ENCODE results near the gene GRPEL1. TPM values are rescaled to one million over a fixed set of nuclear protein-coding genes. Genes with fewer than 3 reads are reported as not detected.

GRPEL1 gene
- total RNA-seq, 2 donors from 2014 or later = 6.6 to 10.6 TPM

DNA sequence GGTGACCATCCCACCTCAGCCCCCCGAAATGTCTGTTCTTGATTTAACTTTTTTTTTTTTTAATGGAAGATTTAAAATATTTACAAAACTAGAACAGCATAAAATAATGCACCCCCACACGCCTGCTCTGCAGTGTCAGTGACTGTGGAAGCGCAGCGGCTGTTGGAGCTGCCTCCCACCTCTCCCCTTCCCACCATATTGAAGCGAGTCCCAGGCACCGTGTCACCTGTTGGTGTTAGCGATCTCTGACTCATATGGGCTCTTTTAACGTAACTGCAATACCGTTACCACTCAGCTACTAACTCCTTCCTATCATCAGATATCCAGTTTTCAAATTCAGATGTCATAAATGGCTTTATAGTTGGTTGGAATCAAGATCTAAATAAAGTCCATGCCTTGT is 41.8 kb downstream of the GRPEL1 start:
- TF ChIP-seq POLR2A (IDR thresholded peaks at IDR 0.05) = no peak
- TF ChIP-seq, protein P1, sequence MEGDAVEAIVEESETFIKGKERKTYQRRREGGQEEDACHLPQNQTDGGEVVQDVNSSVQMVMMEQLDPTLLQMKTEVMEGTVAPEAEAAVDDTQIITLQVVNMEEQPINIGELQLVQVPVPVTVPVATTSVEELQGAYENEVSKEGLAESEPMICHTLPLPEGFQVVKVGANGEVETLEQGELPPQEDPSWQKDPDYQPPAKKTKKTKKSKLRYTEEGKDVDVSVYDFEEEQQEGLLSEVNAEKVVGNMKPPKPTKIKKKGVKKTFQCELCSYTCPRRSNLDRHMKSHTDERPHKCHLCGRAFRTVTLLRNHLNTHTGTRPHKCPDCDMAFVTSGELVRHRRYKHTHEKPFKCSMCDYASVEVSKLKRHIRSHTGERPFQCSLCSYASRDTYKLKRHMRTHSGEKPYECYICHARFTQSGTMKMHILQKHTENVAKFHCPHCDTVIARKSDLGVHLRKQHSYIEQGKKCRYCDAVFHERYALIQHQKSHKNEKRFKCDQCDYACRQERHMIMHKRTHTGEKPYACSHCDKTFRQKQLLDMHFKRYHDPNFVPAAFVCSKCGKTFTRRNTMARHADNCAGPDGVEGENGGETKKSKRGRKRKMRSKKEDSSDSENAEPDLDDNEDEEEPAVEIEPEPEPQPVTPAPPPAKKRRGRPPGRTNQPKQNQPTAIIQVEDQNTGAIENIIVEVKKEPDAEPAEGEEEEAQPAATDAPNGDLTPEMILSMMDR (IDR thresholded peaks at IDR 0.05) = no peak
- intact Hi-C loops (cut with DNase I) = no loop called here
- peaks cover 0 to 16% of the 10 kb centered on the region in 2 donors for H3K36me3 ChIP-seq (replicated peaks in 1 of 2; ENCODE audit: insufficient read depth in 1 of 2, low read depth in 2 of 2)
- H3K4me3 ChIP-seq = no peak overlapping the region
- 94 to 95% methylated on average over 9 of the region's 9 CpGs for WGBS, 2 donors
- ATAC-seq (no peak), DNase-seq (no peak)
- H3K4me1 ChIP-seq = no peaks in the 10 kb centered on the region
- H3K27me3 ChIP-seq = no peaks in the 10 kb centered on the region
- H3K27ac ChIP-seq = no peak overlapping the region
- no peaks in the 10 kb centered on the region for H3K9me3 ChIP-seq

DNA sequence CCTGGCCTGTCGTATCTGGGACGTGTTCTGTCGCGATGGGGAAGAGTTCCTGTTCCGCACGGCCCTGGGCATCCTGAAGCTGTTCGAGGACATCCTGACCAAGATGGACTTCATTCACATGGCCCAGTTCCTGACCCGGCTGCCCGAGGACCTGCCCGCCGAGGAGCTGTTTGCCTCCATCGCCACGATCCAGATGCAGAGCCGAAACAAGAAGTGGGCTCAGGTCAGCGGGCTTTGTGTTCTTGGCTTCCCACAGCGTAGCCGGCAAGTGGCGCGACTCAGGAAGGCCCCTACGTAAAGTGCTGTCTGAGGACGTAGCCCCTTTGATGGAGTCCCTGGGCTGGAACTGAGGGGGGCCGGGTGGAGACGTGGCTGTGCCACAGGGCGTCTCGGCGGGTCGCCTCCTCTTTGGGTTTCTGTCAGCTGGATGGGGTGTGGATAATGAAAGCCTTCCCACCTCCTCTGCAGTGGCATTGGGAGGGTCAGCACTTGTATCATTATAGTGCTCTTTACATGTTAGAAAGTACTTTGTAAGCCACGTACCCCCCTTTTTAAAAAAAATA is 42.7 kb downstream of the GRPEL1 start:
- H3K36me3 ChIP-seq (replicated peaks in 1 of 2; ENCODE audit: insufficient read depth in 1 of 2, low read depth in 2 of 2) = peaks cover 0 to 7% of the 10 kb centered on the region in 2 donors
- no peaks in the 10 kb centered on the region for H3K27me3 ChIP-seq
- ATAC-seq = no peak
- no peaks in the 10 kb centered on the region for H3K4me1 ChIP-seq
- TF ChIP-seq POLR2A (IDR thresholded peaks at IDR 0.05) = no peak
- TF ChIP-seq, protein P1 (IDR thresholded peaks at IDR 0.05) = no peak
- 87 to 88% methylated on average over 19 to 27 of the region's 28 CpGs for WGBS, 2 donors
- H3K9me3 ChIP-seq = no peaks in the 10 kb centered on the region
- intact Hi-C loops (cut with DNase I) = no loop called here
- DNase-seq = no peak
- no peak overlapping the region for H3K4me3 ChIP-seq
- H3K27ac ChIP-seq = no peak overlapping the region

DNA sequence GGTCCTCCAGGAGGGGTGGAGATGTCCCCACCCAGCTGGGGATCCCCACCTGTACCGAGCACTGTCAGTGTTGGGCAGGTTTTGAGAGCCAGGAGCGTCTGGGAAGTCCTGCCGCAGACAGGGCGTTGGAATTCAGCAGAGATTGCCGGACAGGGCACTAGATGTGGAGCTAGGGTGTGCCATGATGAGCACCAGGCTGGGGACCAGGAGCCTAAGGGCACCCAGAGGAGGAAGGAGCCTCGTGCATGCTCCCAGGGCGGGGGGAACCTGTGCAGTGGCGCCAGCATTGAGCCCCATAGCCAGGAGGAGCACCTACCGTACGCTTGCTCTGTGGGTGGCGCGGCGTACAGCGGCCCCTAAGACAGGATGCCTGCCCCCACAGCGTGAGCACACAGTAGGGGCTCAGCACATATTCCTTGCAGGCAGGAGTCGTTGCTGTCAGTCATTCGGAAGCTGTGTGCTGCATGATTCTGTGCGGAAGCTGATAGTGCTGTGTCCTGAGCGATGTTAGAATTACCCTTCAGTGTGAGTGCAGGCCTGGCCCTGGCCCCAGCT is 43.5 kb downstream of the GRPEL1 start:
- no peak for ATAC-seq

DNA sequence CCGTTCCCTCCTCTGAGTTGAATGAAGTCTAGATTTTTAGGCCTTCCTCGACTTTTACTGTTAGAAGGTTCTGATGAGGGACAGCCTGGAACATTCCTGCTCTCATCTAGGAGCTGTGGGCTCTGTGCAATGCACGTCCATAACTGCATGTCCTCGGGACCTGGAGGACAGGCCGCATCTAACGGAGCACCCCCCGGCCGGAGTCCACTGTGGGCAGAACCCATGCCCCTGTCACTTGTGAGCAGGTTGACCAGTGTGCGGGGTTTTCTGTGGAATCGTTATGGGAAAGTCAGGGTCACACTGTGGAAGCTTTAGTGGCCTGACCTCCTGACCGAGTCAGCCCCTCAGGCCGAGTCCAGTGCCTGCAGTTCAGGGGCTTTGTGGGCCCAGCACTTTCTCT is 44.0 kb downstream of the GRPEL1 start:
- Histone ChIP-seq H3K4me3 (no peak overlapping the region), H3K9me3 (no peaks in the 10 kb centered on the region), H3K27ac (no peak overlapping the region), H3K4me1 (no peaks in the 10 kb centered on the region), H3K36me3 (replicated peaks in 1 of 2; ENCODE audit: insufficient read depth in 1 of 2, low read depth in 2 of 2) (peaks cover 0 to 5% of the 10 kb centered on the region in 2 donors), H3K27me3 (no peaks in the 10 kb centered on the region)
- TF ChIP-seq POLR2A (IDR thresholded peaks at IDR 0.05) = no peak
- DNase-seq (no peak), ATAC-seq (no peak)
- 89 to 96% methylated on average over 8 to 12 of the region's 12 CpGs for WGBS, 2 donors
- intact Hi-C loops (cut with DNase I) = no loop called here

More for the DNA sequence above, 43.5 kb downstream of the GRPEL1 start:
- Histone ChIP-seq H3K9me3 (no peaks in the 10 kb centered on the region), H3K4me1 (no peaks in the 10 kb centered on the region), H3K4me3 (no peak overlapping the region), H3K27me3 (no peaks in the 10 kb centered on the region), H3K27ac (no peak overlapping the region), H3K36me3 (replicated peaks in 1 of 2; ENCODE audit: insufficient read depth in 1 of 2, low read depth in 2 of 2) (peaks cover 0 to 5% of the 10 kb centered on the region in 2 donors)
- intact Hi-C loops (cut with DNase I) = no loop called here
- DNase-seq = no peak
- 89 to 92% methylated on average over 3 to 19 of the region's 19 CpGs for WGBS, 2 donors
- TF ChIP-seq, protein P1 (IDR thresholded peaks at IDR 0.05) = no peak
- no peak for TF ChIP-seq POLR2A (IDR thresholded peaks at IDR 0.05)

DNA sequence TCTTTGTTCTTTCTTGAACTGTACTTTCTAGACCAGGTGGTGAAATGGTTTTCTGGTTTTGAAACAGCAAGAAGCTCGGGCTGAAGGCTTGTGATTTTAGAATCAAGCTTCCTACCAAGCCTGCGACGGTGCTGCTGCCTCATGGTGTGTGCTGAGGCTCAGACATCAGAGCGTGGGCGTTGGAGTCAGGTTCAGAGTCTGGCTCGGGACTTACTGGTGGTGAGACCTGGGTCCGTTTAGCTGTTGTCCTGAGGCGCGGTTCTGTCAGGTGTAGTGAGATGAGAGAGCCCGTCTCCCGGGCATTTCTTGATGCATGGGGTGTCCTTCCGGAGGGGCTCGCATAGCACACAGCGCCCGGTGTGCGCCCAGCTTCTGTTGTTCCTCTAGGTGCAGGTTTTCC is 44.4 kb downstream of the GRPEL1 start:
- no peak overlapping the region for H3K4me3 ChIP-seq
- TF ChIP-seq, protein P1 (IDR thresholded peaks at IDR 0.05) = no peak
- no peak for TF ChIP-seq POLR2A (IDR thresholded peaks at IDR 0.05)
- peaks cover 0 to 5% of the 10 kb centered on the region in 2 donors for H3K36me3 ChIP-seq (replicated peaks in 1 of 2; ENCODE audit: insufficient read depth in 1 of 2, low read depth in 2 of 2)
- no peak overlapping the region for H3K27ac ChIP-seq
- no peaks in the 10 kb centered on the region for H3K9me3 ChIP-seq
- intact Hi-C loops (cut with DNase I) = no loop called here
- H3K4me1 ChIP-seq = no peaks in the 10 kb centered on the region
- no peaks in the 10 kb centered on the region for H3K27me3 ChIP-seq
- no peak for DNase-seq
- 88 to 89% methylated on average over 11 to 16 of the region's 16 CpGs for WGBS, 2 donors
- no peak for ATAC-seq

Data from body of pancreas (tissue), 4 donors.